HepG2 (cell line): Measurements from ENCODE around the gene PATZ1. TPM values are rescaled to one million over a fixed set of nuclear protein-coding genes. Genes with fewer than 3 reads are reported as not detected.

ENCODE experiments used
- ATAC-seq: fragments of 200-7000 bp; cut with Tn5 transposase; 3 replicates; pipeline ENCODE4 v1.9.1; 2020; ENCODE audit warnings: mild to moderate bottlenecking, moderate library complexity
- BruUV-seq: library from RNA; stranded (reverse); fragments of 400-500 nt; replicated peaks from 2 replicates; lab custom pipeline; 2021; lab: Mats Ljungman, UMichigan
- CTCF ChIA-PET: fragments of 300-600 bp; formaldehyde crosslinking; extraction: SDS; loops from one replicate; lab custom pipeline; 2021; ENCODE audit warnings: low total read pairs, inconsistent platforms, low intra/inter-chr PET ratio; lab: Yijun Ruan, JAX
- POLR2A ChIA-PET: fragments of 350-600 bp; sonication (Branson Sonifier 250); formaldehyde crosslinking; loops from one replicate; lab custom pipeline; 2020; ENCODE audit warnings: antibody characterized with exemption, inconsistent platforms; lab: Yijun Ruan, JAX
- DNase-seq: peaks from one replicate; pipeline ENCODE4 v3.0.0-alpha.2; 2015; ENCODE audit warnings: low spot score
- FAIRE-seq: peaks from 3 replicates; lab custom pipeline; 2011; peaks lifted over from hg19 to GRCh38; lab: Jason Lieb, UNC
- H2AFZ ChIP-seq: one replicate; pipeline ENCODE4 v1.6.1; 2011; ENCODE audit warnings: low read length, inconsistent platforms
- H3K27ac ChIP-seq: fragments of 300-600 bp; 3 replicates; pipeline ENCODE4 v1.8.0; 2011; ENCODE audit warnings: mixed run types, mild to moderate bottlenecking, mixed read lengths, low read length, inconsistent platforms; ENCODE audit not compliant: insufficient read depth; ENCODE audit errors: extremely low read length
- H3K27me3 ChIP-seq, 2 experiments: fragments of 200-600 bp in 1 of 2; 2 replicates in 1 of 2; 3 replicates in 1 of 2; pipeline versions ENCODE4 v1.6.0 to v1.8.0; 2011; ENCODE audit warnings: low read length in 2 of 2, mild to moderate bottlenecking in 2 of 2, moderate library complexity in 2 of 2, inconsistent platforms in 1 of 2; ENCODE audit not compliant: insufficient read depth in 2 of 2, control insufficient read depth in 1 of 2
- H3K36me3 ChIP-seq, 2 experiments: fragments of 200-600 bp in 1 of 2; replicated peaks in 1 of 2; 2 replicates in 1 of 2; 3 replicates in 1 of 2; pipeline versions ENCODE4 v1.5.1 to v1.8.0; 2011; ENCODE audit warnings: low read length in 2 of 2, inconsistent platforms in 1 of 2; ENCODE audit not compliant: insufficient read depth in 2 of 2, control insufficient read depth in 1 of 2
- H3K4me1 ChIP-seq: 2 replicates; pipeline ENCODE4 v1.5.1; 2012; ENCODE audit warnings: low read length, inconsistent platforms; ENCODE audit not compliant: insufficient read depth
- H3K4me2 ChIP-seq: 2 replicates; pipeline ENCODE4 v1.6.0; 2011; ENCODE audit warnings: low read depth, low read length, inconsistent platforms
- H3K4me3 ChIP-seq, 3 experiments: fragments of 200-600 bp in 1 of 3; sonication (generic), shearing (Covaris generic) in 1 of 3; replicated peaks in 1 of 3; 2 replicates each; pipeline ENCODE4 v1.5.1; 2011 to 2016; ENCODE audit warnings: low read length in 3 of 3, inconsistent platforms in 2 of 3, low read depth in 2 of 3, mild to moderate bottlenecking in 2 of 3, control low read depth in 1 of 3, mixed read lengths in 1 of 3; ENCODE audit not compliant: insufficient read depth in 1 of 3
- H3K79me2 ChIP-seq: one replicate; pipeline ENCODE4 v1.6.1; 2011; ENCODE audit warnings: low read length, inconsistent platforms; ENCODE audit not compliant: insufficient read depth
- H3K9ac ChIP-seq: 2 replicates; pipeline ENCODE4 v1.6.0; 2011; ENCODE audit warnings: mild to moderate bottlenecking, low read depth, low read length, inconsistent platforms; ENCODE audit not compliant: insufficient read depth
- H3K9me3 ChIP-seq: 2 replicates; pipeline ENCODE4 v1.5.1; 2012; ENCODE audit warnings: mild to moderate bottlenecking, low read length
- H4K20me1 ChIP-seq: 2 replicates; pipeline ENCODE4 v1.6.0; 2011; ENCODE audit warnings: inconsistent platforms, mild to moderate bottlenecking, low read length, moderate library complexity; ENCODE audit not compliant: insufficient read depth
- FOSL2 ChIP-seq: sonication (generic); formaldehyde crosslinking; IDR thresholded peaks from 2 replicates; pipeline ENCODE4 v1.4.0; 2020; ENCODE audit warnings: missing genetic modification reagents
- IKZF4 ChIP-seq: sonication (generic); formaldehyde crosslinking; IDR thresholded peaks from 2 replicates; pipeline ENCODE4 v1.5.1; 2020; ENCODE audit warnings: borderline replicate concordance, mild to moderate bottlenecking, low read depth, missing genetic modification reagents; ENCODE audit errors: not compliant biosample characterization
- KMT2A ChIP-seq: sonication (generic); formaldehyde crosslinking; IDR thresholded peaks from 2 replicates; pipeline ENCODE4 v1.4.0; 2020; ENCODE audit warnings: missing genetic modification reagents
- SAP130 ChIP-seq: IDR thresholded peaks from 2 replicates; pipeline ENCODE4 v1.6.1; 2016; ENCODE audit warnings: low read depth
- ZFP1 ChIP-seq: IDR thresholded peaks from 2 replicates; pipeline ENCODE4 v1.6.1; 2016
- ZNF205 ChIP-seq: IDR thresholded peaks from 2 replicates; pipeline ENCODE4 v1.6.1; 2018; ENCODE audit warnings: missing biosample characterization, missing genetic modification reagents
- ZNF878 ChIP-seq: sonication (generic); formaldehyde crosslinking; IDR thresholded peaks from 2 replicates; pipeline ENCODE4 v1.8.1; 2023; ENCODE audit warnings: mild to moderate bottlenecking, missing genetic modification reagents, moderate library complexity
- WGBS: methylation state at CpG from one replicate; pipeline ENCODE4 v1.1.6; 2017; ENCODE audit warnings: low lambda C conversion rate; 5-methylcytosine and 5-hydroxymethylcytosine counted together
- in situ Hi-C: cut with HindIII; loops from 2 replicates; pipeline ENCODE4 v1.10.0; 2017; ENCODE audit warnings: low pct_unique_long_range_greater_than_20kb; ENCODE audit not compliant: extremely low pct_ligation_motif_present
- intact Hi-C: fragments of 100-400 bp; cut with micrococcal nuclease; formaldehyde crosslinking; loops from one replicate; pipeline ENCODE4 v1.10.0; 2022; ENCODE audit not compliant: unreplicated experiment
- polyA plus RNA-seq, 8 experiments: library from polyadenylated mRNA; depleted of rRNA in 3 of 8; stranded (reverse) in 7 of 8; unstranded in 1 of 8; fragments of >200 nt; fragmentation: Illumina TruSeq in 4 of 8; extraction: Trizol in 4 of 8; gene quantifications; 2 replicates each; pipeline versions ENCODE4 v1.2.1 to v1.2.3, GENCODE V29; 2011 to 2016; ENCODE audit warnings: low read depth in 4 of 8, missing spikeins in 1 of 8, mixed read lengths in 1 of 8; ENCODE audit not compliant: insufficient read depth in 1 of 8
- total RNA-seq, 5 experiments: library from RNA; depleted of rRNA; stranded (reverse); fragments of >200 nt; fragmentation: Illumina TruSeq; extraction: Trizol; gene quantifications; 2 replicates each; pipeline ENCODE4 v1.2.3, GENCODE V29; 2016; ENCODE audit warnings: low read depth in 1 of 5

The PATZ1 gene
- total and polyA plus RNA-seq, 2 of the 13 experiments (the other 11 are each of a cell fraction or from before 2014, with no cell fraction given), result 24.9 to 30.5 TPM

DNA sequence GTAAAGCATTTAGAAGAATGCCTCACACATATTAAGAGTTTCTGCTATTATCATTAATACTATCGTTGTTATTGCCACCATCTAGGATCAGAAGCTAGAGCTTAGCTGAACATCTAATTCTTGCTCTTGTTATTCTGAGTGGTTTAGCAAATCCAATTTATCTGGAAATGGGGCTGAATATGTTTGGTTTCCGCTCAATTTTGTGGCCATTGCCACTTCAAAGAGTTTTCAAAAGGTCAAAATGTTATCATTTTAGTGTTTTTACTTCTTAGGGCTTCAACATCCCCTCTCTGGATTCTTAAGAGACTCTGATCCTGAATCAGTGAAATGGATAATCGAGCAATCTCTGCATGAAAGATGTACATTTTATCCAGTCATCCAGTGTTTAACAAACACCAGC lies 43.6 kb downstream of the PATZ1 start:
- ChIA-PET CTCF (no interaction called here), POLR2A (interaction anchor here (1.3 kb wide), 1 partner anchor 11 kb away, joined by 4 read pairs; the partner anchor contains the start of gene PIK3IP1)
- Histone ChIP-seq H3K9ac (no peak overlapping the region), H3K36me3 (no peaks in the 10 kb centered on the region), H3K9me3 (no peaks in the 10 kb centered on the region), H2AFZ (no peak overlapping the region), H3K4me3 (no peak overlapping the region), H3K79me2 (no peaks in the 10 kb centered on the region), H3K4me2 (no peak overlapping the region), H3K27me3 (no peaks in the 10 kb centered on the region), H3K27ac (no peak overlapping the region), H3K4me1 (peaks cover 25% of the 10 kb centered on the region), H4K20me1 (no peaks in the 10 kb centered on the region)
- TF ChIP-seq ZNF205 (CRISPR knock-in tag), result no peak
- no peak for TF ChIP-seq IKZF4 (CRISPR knock-in tag)
- TF ChIP-seq ZFP1 (CRISPR knock-in tag), result no peak
- TF ChIP-seq SAP130, result no peak
- no peak for TF ChIP-seq FOSL2 (CRISPR knock-in tag)
- no peak for TF ChIP-seq KMT2A (CRISPR knock-in tag)
- no peak for ATAC-seq
- 75% methylated on average over 3 of the region's 3 CpGs for WGBS
- intact Hi-C loops (no loop called here), in situ Hi-C loops (no loop called here)
- DNase-seq, result no peak
- no peak for FAIRE-seq
- BruUV-seq, result no TSS peak

GRCh38 chr22:31302006-31302405 lies 44.1 kb downstream of the PATZ1 start:
- ChIA-PET CTCF (no interaction called here), POLR2A (interaction anchor here (1.3 to 2.4 kb wide), 2 partner anchors 10 to 11 kb away, joined by 4 to 10 read pairs; partner anchors contain the start of gene PIK3IP1)
- no peaks in the 10 kb centered on the region for H4K20me1 ChIP-seq
- in situ Hi-C loops (no loop called here), intact Hi-C loops (no loop called here)
- peaks cover 25% of the 10 kb centered on the region for H3K4me1 ChIP-seq
- no peak for DNase-seq
- no peak for FAIRE-seq
- no peak overlapping the region for H3K9ac ChIP-seq
- no peak for TF ChIP-seq ZNF878 (CRISPR knock-in tag)
- no peak overlapping the region for H3K4me3 ChIP-seq
- no peak overlapping the region for H2AFZ ChIP-seq
- ATAC-seq, result no peak
- no peaks in the 10 kb centered on the region for H3K27me3 ChIP-seq
- no peak overlapping the region for H3K27ac ChIP-seq
- H3K79me2 ChIP-seq, result no peaks in the 10 kb centered on the region
- H3K9me3 ChIP-seq, result no peaks in the 10 kb centered on the region
- no peaks in the 10 kb centered on the region for H3K36me3 ChIP-seq
- no peak overlapping the region for H3K4me2 ChIP-seq
- BruUV-seq, result no TSS peak
